ENCODE results near the gene PTPRN2.

DNA sequence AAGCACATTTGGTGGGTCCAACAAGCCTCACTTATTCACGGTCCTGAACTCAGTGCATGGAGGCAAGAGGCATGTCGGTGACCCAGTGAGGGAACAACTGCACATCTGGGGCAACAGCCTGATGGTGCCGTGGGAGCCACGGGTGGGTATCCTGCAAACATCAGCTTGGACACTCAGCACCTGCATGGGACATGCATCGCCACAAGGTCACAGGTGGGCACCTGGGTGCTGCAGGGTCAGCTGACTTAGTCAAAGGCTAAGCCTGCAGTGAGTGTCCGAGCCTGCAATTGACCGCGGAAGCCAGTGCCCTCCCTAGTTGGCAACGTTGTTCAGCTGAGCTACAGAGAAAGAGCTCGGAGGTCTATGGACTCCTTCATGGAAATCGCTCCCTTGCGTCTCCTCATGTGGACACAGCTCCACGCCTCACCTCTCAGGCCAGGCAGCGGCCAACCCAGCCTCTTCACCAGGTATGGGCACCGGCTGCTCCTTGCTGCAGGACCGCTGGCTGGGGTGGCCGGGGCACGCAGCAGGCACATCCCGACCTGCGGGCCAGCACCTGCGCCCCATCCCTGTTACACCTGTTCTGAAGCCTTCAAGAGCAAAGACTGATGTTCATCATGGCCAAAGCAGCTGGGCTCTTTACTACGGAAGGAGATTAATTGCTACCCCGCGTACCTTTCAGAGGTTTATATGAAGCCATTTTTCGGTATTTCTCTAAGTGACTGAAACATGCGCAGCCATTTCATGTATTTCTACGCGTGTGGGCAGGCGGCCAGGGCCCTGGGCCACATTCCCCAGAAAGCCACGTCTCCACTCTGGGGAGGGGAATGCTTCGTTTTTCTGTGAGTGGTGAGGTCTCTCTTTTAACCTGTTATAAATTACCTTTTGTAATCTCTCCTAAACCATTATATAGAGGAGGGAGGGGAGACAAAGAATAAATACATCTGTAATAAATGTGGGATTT, 870.1 kb downstream of the PTPRN2 start:
- TF ChIP-seq CHD2 (IDR thresholded peaks at IDR 0.05; ENCODE audit: low read depth, low read length) (no peak), SMARCA4 (IDR thresholded peaks at IDR 0.05) (no peak), HDAC2 (IDR thresholded peaks at IDR 0.05) (no peak), RB1 (IDR thresholded peaks at IDR 0.05; ENCODE audit: low read depth) (no peak)
